Activated CD8-positive, alpha-beta memory T cell treated with anti-CD3 and anti-CD28 coated beads for 4 hours (primary cell): Measurements from ENCODE around the gene THAP10.
"Not testable (repeated sequence)": the region's sequence is repeated elsewhere in the genome, so short reads cannot be mapped to it uniquely, and the experiment has no call there.

Source experiments
- DNase-seq, 2 donors: peaks; one replicate each; pipeline ENCODE4 v3.0.0-alpha.2; 2020; ENCODE audit warnings: low read depth in 2 of 2

The THAP10 gene

GRCh38 chr15:70876683-70877082, 15.6 kb downstream of the THAP10 start:
- DNase-seq = no peak

- DNase-seq = no peak
These were observed 16.2 kb downstream of the THAP10 start for GRCh38 chr15:70876011-70876410.

- DNase-seq = no peak
These were observed 17.0 kb downstream of the THAP10 start for GRCh38 chr15:70875001-70875782.

GRCh38 chr15:70873232-70874054, 18.8 kb downstream of the THAP10 start:
- no peak for DNase-seq

GRCh38 chr15:70871490-70871889, 20.7 kb downstream of the THAP10 start:
- not testable (repeated sequence) for DNase-seq

- no peak for DNase-seq
These were observed 22.2 kb downstream of the THAP10 start for GRCh38 chr15:70870051-70870450.

GRCh38 chr15:70869346-70869745, 22.9 kb downstream of the THAP10 start:
- DNase-seq = no peak

GRCh38 chr15:70867911-70868467, 24.2 kb downstream of the THAP10 start:
- DNase-seq = no peak

GRCh38 chr15:70866982-70867641, 25.1 kb downstream of the THAP10 start:
- DNase-seq = no peak

- no peak for DNase-seq
These were observed 28.6 kb downstream of the THAP10 start for GRCh38 chr15:70863450-70864218.

- DNase-seq = no peak
These were observed 32.2 kb downstream of the THAP10 start for GRCh38 chr15:70859998-70860397.

- no peak for DNase-seq
These were observed 32.8 kb downstream of the THAP10 start for GRCh38 chr15:70859322-70859908.

GRCh38 chr15:70858614-70859321, 33.5 kb downstream of the THAP10 start:
- DNase-seq = not testable (repeated sequence)

GRCh38 chr15:70857562-70858285, 34.5 kb downstream of the THAP10 start:
- no peak for DNase-seq

GRCh38 chr15:70856884-70857561, 35.2 kb downstream of the THAP10 start:
- no peak for DNase-seq

- no peak for DNase-seq
These were observed 35.9 kb downstream of the THAP10 start for GRCh38 chr15:70856177-70856883.

GRCh38 chr15:70855764-70856163, 36.5 kb downstream of the THAP10 start:
- DNase-seq = no peak

GRCh38 chr15:70854666-70854976, 37.6 kb downstream of the THAP10 start:
- DNase-seq = no peak
